ENCODE results near the gene UBN2. TPM values are rescaled to one million over a fixed set of nuclear protein-coding genes. Genes with fewer than 3 reads are reported as not detected.

UBN2 gene
- total and polyA plus RNA-seq, 2 of the 13 experiments (the other 11 are each of a cell fraction or from before 2014, with no cell fraction given), result 5.6 to 5.7 TPM

DNA sequence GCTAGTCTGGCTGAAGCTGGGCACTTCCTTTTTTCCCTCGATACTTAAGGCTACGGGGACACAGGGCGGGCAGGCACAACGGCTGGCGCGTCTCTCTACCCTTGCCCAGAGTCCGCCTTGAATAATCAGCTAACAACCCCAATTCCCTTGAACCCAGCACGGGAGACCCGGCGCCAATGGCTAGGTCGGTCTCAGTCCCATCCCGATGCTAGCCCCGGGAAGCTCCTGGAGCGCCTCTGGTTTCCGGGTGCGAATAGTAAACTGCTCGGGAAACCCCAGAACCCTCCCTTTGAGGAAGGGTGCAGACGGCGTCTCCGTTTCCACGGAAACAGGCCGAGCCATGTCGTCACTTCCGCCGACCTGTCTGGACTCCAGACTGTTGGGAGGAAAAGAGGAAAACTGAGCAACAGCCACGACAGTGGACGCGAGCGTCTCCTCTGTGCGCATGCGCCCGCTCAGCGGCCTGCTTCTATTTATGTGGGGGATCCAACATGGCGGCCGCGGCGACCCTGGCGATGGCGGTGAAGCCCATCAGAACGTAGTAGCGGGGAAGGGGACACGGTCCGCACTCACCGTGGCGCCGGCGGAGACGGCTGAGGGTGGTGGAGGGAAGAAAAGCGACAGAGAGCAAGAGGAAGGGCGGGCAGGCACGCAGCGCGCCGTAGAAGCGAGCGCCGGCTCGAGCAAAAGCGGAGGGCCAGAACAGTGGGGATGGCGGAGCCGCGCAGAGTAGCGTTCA is at the start of gene UBN2 (continued):
- TF ChIP-seq, protein P1, sequence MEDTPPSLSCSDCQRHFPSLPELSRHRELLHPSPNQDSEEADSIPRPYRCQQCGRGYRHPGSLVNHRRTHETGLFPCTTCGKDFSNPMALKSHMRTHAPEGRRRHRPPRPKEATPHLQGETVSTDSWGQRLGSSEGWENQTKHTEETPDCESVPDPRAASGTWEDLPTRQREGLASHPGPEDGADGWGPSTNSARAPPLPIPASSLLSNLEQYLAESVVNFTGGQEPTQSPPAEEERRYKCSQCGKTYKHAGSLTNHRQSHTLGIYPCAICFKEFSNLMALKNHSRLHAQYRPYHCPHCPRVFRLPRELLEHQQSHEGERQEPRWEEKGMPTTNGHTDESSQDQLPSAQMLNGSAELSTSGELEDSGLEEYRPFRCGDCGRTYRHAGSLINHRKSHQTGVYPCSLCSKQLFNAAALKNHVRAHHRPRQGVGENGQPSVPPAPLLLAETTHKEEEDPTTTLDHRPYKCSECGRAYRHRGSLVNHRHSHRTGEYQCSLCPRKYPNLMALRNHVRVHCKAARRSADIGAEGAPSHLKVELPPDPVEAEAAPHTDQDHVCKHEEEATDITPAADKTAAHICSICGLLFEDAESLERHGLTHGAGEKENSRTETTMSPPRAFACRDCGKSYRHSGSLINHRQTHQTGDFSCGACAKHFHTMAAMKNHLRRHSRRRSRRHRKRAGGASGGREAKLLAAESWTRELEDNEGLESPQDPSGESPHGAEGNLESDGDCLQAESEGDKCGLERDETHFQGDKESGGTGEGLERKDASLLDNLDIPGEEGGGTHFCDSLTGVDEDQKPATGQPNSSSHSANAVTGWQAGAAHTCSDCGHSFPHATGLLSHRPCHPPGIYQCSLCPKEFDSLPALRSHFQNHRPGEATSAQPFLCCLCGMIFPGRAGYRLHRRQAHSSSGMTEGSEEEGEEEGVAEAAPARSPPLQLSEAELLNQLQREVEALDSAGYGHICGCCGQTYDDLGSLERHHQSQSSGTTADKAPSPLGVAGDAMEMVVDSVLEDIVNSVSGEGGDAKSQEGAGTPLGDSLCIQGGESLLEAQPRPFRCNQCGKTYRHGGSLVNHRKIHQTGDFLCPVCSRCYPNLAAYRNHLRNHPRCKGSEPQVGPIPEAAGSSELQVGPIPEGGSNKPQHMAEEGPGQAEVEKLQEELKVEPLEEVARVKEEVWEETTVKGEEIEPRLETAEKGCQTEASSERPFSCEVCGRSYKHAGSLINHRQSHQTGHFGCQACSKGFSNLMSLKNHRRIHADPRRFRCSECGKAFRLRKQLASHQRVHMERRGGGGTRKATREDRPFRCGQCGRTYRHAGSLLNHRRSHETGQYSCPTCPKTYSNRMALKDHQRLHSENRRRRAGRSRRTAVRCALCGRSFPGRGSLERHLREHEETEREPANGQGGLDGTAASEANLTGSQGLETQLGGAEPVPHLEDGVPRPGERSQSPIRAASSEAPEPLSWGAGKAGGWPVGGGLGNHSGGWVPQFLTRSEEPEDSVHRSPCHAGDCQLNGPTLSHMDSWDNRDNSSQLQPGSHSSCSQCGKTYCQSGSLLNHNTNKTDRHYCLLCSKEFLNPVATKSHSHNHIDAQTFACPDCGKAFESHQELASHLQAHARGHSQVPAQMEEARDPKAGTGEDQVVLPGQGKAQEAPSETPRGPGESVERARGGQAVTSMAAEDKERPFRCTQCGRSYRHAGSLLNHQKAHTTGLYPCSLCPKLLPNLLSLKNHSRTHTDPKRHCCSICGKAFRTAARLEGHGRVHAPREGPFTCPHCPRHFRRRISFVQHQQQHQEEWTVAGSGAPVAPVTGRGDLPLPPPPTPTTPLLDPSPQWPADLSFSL (CRISPR knock-in tag; IDR thresholded peaks at IDR 0.05), result no peak
- TF ChIP-seq ZKSCAN8 (CRISPR knock-in tag; IDR thresholded peaks at IDR 0.05; ENCODE audit: borderline replicate concordance) (peak; percentile 47; the same call in 1 of the 2 replicates), ZNF317 (CRISPR knock-in tag; IDR thresholded peaks at IDR 0.05) (peak; percentile 62; the same call in 1 of the 2 replicates), WIZ (CRISPR knock-in tag; IDR thresholded peaks at IDR 0.05) (no peak), FLYWCH1 (CRISPR knock-in tag; IDR thresholded peaks at IDR 0.05) (no peak)
- TF ChIP-seq, protein P2, sequence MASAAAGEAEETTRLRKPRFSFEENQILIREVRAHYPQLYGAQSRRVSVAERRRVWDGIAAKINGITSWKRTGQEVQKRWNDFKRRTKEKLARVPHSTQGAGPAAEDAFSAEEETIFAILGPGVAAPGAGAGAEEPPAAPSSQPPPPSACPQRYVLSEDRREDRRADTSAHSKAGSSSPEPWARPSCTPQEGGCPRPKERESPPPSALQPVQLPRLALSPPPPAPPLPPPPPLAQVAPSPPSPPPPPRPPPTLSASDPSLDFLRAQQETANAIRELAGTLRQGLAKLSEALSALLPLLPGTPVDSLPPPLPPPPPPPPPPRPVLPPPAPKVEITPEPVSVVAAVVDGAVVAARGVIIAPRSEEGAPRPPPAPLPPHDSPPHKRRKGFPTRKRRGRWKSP (CRISPR knock-in tag; IDR thresholded peaks at IDR 0.05), result peak; percentile 80
- TF ChIP-seq, protein P3, sequence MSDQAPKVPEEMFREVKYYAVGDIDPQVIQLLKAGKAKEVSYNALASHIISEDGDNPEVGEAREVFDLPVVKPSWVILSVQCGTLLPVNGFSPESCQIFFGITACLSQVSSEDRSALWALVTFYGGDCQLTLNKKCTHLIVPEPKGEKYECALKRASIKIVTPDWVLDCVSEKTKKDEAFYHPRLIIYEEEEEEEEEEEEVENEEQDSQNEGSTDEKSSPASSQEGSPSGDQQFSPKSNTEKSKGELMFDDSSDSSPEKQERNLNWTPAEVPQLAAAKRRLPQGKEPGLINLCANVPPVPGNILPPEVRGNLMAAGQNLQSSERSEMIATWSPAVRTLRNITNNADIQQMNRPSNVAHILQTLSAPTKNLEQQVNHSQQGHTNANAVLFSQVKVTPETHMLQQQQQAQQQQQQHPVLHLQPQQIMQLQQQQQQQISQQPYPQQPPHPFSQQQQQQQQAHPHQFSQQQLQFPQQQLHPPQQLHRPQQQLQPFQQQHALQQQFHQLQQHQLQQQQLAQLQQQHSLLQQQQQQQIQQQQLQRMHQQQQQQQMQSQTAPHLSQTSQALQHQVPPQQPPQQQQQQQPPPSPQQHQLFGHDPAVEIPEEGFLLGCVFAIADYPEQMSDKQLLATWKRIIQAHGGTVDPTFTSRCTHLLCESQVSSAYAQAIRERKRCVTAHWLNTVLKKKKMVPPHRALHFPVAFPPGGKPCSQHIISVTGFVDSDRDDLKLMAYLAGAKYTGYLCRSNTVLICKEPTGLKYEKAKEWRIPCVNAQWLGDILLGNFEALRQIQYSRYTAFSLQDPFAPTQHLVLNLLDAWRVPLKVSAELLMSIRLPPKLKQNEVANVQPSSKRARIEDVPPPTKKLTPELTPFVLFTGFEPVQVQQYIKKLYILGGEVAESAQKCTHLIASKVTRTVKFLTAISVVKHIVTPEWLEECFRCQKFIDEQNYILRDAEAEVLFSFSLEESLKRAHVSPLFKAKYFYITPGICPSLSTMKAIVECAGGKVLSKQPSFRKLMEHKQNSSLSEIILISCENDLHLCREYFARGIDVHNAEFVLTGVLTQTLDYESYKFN (CRISPR knock-in tag; conservative IDR thresholded peaks at IDR 0.05), result peak; percentile 48
- TF ChIP-seq, protein P4, sequence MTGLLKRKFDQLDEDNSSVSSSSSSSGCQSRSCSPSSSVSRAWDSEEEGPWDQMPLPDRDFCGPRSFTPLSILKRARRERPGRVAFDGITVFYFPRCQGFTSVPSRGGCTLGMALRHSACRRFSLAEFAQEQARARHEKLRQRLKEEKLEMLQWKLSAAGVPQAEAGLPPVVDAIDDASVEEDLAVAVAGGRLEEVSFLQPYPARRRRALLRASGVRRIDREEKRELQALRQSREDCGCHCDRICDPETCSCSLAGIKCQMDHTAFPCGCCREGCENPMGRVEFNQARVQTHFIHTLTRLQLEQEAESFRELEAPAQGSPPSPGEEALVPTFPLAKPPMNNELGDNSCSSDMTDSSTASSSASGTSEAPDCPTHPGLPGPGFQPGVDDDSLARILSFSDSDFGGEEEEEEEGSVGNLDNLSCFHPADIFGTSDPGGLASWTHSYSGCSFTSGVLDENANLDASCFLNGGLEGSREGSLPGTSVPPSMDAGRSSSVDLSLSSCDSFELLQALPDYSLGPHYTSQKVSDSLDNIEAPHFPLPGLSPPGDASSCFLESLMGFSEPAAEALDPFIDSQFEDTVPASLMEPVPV (CRISPR knock-in tag; IDR thresholded peaks at IDR 0.05), result peak; percentile 65; the same call in 1 of the 2 replicates
- TF ChIP-seq, protein P5, sequence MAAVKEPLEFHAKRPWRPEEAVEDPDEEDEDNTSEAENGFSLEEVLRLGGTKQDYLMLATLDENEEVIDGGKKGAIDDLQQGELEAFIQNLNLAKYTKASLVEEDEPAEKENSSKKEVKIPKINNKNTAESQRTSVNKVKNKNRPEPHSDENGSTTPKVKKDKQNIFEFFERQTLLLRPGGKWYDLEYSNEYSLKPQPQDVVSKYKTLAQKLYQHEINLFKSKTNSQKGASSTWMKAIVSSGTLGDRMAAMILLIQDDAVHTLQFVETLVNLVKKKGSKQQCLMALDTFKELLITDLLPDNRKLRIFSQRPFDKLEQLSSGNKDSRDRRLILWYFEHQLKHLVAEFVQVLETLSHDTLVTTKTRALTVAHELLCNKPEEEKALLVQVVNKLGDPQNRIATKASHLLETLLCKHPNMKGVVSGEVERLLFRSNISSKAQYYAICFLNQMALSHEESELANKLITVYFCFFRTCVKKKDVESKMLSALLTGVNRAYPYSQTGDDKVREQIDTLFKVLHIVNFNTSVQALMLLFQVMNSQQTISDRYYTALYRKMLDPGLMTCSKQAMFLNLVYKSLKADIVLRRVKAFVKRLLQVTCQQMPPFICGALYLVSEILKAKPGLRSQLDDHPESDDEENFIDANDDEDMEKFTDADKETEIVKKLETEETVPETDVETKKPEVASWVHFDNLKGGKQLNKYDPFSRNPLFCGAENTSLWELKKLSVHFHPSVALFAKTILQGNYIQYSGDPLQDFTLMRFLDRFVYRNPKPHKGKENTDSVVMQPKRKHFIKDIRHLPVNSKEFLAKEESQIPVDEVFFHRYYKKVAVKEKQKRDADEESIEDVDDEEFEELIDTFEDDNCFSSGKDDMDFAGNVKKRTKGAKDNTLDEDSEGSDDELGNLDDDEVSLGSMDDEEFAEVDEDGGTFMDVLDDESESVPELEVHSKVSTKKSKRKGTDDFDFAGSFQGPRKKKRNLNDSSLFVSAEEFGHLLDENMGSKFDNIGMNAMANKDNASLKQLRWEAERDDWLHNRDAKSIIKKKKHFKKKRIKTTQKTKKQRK (IDR thresholded peaks at IDR 0.05; ENCODE audit: low read length), result no peak
- TF ChIP-seq, protein P6, sequence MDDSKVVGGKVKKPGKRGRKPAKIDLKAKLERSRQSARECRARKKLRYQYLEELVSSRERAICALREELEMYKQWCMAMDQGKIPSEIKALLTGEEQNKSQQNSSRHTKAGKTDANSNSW (CRISPR knock-in tag; IDR thresholded peaks at IDR 0.05; ENCODE audit: borderline replicate concordance), result no peak
